ENCODE results near the gene ARVCF.
A peak's percentile ranks its signal among the peaks of the same experiment; 100 is the strongest.

Gene ARVCF

GRCh38 chr22:20004464-20004863, 12.2 kb downstream of the ARVCF start:
- peaks cover 34% of the 10 kb centered on the region for H3K4me1 Mint-ChIP-seq
- H3K36me3 Mint-ChIP-seq (ENCODE audit: low read depth), result peaks cover 29% of the 10 kb centered on the region
- H3K4me3 Mint-ChIP-seq, result no peak overlapping the region
- no peaks in the 10 kb centered on the region for H3K27me3 Mint-ChIP-seq (ENCODE audit: low read depth, poor library complexity)
- peaks cover 37% of the 10 kb centered on the region for H3K9me3 Mint-ChIP-seq
- H3K27ac Mint-ChIP-seq, result no peak overlapping the region
- DNase-seq, result no peak
- TF ChIP-seq CTCF (IDR thresholded peaks at IDR 0.05), result no peak

DNA sequence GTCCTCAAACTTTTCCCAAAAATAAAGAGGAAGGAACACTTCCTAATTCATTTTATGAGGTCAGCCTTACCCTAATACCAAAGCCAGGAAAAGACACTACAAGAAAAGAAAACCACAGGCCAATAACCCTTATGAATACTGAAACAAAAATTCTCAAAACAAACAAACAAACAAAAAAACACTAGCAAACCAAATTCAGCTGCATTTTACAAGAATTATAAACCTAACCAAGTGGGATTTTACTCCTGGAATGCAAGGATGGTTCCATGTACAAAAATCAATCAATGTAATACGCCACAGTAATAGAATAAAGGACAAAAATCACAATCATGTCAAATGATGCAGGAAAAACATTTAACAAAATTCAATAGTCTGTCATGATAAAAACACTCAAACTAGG, 13.3 kb downstream of the ARVCF start:
- H3K4me3 Mint-ChIP-seq, result no peak overlapping the region

DNA sequence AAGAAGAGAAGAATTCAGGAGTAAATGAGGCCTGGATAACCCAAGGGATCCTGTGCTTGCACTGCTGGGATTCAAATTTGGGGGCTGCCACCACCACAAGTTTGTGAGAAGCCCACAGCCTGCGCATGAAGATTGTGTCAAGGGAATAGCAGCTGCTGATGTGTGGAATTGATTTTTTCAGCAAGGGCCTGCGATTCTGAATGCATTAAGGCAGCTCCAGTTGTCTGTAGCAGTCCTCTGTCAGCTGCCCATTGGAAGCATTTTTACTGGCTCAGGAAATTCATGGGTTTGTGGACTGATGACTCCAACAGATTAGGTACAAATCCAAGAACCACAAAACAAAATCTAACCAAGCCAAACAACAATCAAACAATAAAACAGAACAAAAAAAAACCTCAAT, 14.0 kb downstream of the ARVCF start:
- Mint-ChIP-seq H3K4me1 (peaks cover 38% of the 10 kb centered on the region), H3K36me3 (ENCODE audit: low read depth) (peaks cover 29% of the 10 kb centered on the region), H3K9me3 (peaks cover 37% of the 10 kb centered on the region), H3K27ac (no peak overlapping the region), H3K4me3 (no peak overlapping the region), H3K27me3 (ENCODE audit: low read depth, poor library complexity) (no peaks in the 10 kb centered on the region)
- TF ChIP-seq CTCF (IDR thresholded peaks at IDR 0.05), result no peak
- DNase-seq, result no peak

More for the DNA sequence above, 13.3 kb downstream of the ARVCF start:
- TF ChIP-seq CTCF (IDR thresholded peaks at IDR 0.05), result no peak
- H3K27me3 Mint-ChIP-seq (ENCODE audit: low read depth, poor library complexity), result no peaks in the 10 kb centered on the region
- no peak overlapping the region for H3K27ac Mint-ChIP-seq
- DNase-seq, result no peak
- H3K36me3 Mint-ChIP-seq (ENCODE audit: low read depth), result peaks cover 29% of the 10 kb centered on the region
- peaks cover 37% of the 10 kb centered on the region for H3K9me3 Mint-ChIP-seq
- peaks cover 42% of the 10 kb centered on the region for H3K4me1 Mint-ChIP-seq

- peaks cover 37% of the 10 kb centered on the region for H3K9me3 Mint-ChIP-seq
- no peak overlapping the region for H3K4me3 Mint-ChIP-seq
- H3K27me3 Mint-ChIP-seq (ENCODE audit: low read depth, poor library complexity), result no peaks in the 10 kb centered on the region
Observed at GRCh38 chr22:20002128-20002527, 14.5 kb downstream of the ARVCF start.

GRCh38 chr22:20001082-20001638, 15.5 kb downstream of the ARVCF start:
- no peak for DNase-seq
- H3K9me3 Mint-ChIP-seq, result peaks cover 37% of the 10 kb centered on the region
- H3K27me3 Mint-ChIP-seq (ENCODE audit: low read depth, poor library complexity), result no peaks in the 10 kb centered on the region
- H3K4me3 Mint-ChIP-seq, result no peak overlapping the region
- TF ChIP-seq CTCF (IDR thresholded peaks at IDR 0.05), result no peak
- H3K4me1 Mint-ChIP-seq, result peaks cover 33% of the 10 kb centered on the region
- H3K36me3 Mint-ChIP-seq (ENCODE audit: low read depth), result peaks cover 29% of the 10 kb centered on the region
- H3K27ac Mint-ChIP-seq, result no peak overlapping the region

More at GRCh38 chr22:20002128-20002527, 14.5 kb downstream of the ARVCF start:
- Mint-ChIP-seq H3K4me1 (peaks cover 33% of the 10 kb centered on the region), H3K36me3 (ENCODE audit: low read depth) (peaks cover 29% of the 10 kb centered on the region), H3K27ac (peak overlapping the region; percentile 8)
- TF ChIP-seq CTCF (IDR thresholded peaks at IDR 0.05), result no peak
- DNase-seq, result no peak
